Right forelimb (tissue), 1 donor: ENCODE data around the gene C2orf81.
"Not testable (repeated sequence)": the region's sequence is repeated elsewhere in the genome, so short reads cannot be mapped to it uniquely, and the experiment has no call there.

Experiments
- DNase-seq: peaks from one replicate; pipeline ENCODE4 v3.0.0-alpha.2; 2018

C2orf81 gene

DNA sequence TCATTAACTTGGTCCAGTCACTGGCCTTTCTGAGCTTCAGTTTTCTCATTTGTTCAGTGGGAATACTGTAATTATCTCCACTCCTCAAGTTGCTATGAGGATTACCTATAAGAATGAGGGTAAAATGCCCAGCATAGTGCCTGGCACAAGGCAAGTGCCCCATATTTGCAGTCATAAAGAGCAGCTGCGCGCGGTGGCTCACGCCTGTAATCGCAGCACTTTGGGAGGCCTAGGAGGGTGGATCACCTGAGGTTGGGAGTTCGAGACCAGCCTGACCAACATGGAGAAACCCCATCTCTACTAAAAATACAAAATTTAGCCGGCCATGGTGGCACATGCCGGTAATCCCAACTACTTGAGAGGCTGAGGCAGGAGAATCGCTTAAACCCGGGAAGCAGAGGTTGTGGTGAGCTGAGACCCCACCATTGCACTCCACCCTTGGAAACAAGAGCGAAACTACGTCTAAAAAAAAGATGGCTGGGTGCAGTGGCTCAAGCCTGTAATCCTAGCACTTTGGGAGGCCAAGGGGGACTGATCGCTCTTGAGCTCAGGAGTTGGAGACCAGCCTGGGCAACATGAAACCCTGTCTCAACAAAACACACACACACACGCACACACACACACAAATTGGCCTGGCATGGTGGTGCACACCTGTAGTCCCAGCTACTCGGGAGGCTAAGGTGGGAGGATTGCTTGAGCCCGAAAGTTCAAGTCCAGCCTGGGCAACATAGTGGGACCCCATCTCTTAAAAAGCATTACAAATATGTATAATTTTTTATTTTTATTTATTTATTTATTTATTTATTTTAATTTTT lies 21.3 kb upstream of the C2orf81 start:
- not testable (repeated sequence) for DNase-seq

DNA sequence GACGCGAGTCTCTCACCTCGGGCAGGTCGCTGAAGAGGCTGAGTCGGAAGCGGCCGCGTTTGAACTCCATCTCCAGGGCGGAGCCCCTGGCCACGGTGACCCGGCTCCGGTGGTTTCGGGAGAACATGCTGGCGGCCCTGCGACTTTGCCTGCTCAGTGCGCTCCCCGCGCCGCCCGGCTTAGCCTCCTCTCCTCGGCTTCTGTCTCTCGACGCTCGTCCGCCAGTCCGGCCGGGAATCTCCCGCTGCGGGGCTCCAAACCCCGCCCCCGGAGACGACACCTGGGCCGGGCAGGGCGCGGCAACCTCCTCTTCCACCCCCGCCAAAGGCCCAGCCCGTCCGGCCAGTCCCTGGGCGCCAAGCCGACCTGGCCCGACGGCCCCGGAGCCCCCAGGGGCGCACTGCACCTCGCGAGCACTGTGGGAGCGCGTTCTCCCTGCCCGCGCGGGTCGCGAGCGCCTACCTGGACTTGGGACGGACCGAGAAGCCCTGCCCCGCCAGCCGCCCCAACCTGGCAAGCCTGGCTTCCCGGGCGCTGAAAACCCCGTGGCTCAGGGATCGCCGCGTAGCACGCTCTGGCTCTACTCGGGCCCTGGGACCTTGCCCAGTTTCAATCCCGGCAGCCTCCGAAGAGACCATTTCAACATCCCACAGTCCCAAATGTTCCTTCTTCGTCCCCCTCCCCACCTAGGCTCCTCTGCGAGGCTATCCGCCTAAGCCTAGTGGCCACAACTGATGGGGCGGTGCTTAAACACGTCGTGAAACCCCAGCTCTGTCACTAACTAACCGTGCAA lies 20.5 kb upstream of the C2orf81 start, which contains the start of gene RTKN:
Gene RTKN (minus strand): TSS at position 248 of the 793 bp plus-strand sequence. CDS start 121 bp downstream, at position 127.
- DNase-seq: no peak

DNA sequence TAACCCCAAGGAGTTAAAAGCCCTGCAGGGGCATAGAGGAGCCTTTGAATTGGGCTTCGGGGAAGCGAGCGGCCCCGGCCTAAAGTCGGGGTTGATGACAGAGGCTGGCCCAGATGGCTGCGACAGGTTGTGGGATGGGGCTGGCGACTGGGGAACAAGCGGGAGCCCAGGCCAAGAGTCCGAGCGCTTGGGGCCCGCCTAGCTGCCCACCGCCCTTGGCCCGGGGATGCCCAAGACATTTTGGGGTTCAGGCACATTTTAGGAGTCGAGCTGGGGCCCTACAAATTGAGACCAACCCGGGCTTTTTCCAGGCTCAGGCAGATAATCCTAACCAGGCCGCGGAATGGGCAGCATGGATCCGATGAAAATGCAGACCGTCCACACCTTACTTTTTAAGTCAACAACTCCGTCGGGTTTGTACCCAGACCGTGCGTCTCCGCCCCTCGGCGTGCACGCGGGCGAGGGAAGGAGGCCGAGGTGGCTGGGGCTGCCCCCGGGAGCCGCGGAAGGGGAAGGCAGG lies 19.8 kb upstream of the C2orf81 start:
- DNase-seq: no peak

DNA sequence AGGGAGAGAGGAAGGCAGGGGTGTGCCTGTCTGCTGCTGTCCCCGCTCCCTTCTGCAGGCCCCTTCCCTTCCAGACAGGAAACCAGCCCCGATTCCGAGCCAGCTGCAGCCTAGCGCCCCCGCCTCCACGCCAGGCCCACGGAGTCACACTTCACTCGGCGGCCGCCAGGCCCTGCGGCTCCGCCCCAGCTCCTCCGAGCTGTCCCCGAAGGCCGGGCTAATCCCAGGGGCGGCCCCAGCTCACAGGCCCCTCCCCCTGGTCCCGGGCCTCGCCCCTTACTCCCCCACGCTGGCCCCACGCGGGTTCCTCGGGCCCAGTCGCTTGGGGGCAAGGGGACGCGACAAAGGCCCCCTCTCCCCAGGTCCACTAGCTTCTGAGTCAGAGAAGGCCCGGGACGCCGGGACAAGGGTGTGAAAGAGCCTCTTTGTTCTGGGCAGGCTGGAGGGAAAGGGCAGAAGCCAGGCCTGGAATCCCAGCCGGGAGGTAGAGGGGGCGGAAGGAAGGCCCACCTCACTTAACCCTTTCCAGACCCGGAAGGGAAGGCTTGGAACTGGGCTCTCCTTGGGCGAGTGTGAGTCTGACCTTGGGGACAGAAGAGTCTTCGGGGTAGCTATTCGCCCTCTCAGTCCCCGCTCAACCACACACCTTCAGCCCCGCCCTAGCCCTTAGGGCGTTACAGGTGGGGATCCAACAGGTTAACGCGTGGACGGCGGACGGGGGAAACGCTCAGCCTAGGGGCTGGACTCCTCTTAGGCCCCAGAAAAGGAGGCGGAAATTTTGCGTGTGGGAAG lies 19.2 kb upstream of the C2orf81 start:
- DNase-seq: peak; percentile 96

DNA sequence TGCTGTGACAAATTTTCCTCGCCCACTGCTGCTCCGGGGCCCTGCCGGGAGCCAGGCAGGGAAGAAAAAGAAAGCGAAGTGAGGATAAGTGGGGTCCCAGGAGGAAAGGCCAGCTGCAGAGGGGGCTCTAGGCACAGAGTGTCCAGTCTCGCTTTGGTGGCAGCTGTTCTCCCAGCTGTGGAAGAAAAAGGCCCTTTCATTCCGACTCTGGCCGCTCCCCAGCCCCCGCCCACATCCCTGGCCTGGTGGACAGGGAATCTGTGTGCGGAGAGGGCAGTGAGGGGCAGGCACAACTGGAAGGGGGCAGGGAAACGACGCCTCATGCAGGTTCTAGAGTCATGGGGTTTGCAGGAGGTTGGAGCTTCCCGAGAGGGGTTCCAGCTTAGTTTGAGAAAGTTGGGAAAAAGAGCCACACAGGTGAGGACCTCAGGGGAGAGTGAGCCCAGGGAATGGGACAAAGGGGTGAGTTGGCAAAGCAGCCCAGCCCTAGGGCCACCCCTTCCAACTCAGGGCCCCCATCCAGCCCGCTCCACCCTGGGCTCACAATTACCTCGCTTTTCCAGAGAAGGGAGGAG lies 18.5 kb upstream of the C2orf81 start:
- peak; percentile 91 for DNase-seq

DNA sequence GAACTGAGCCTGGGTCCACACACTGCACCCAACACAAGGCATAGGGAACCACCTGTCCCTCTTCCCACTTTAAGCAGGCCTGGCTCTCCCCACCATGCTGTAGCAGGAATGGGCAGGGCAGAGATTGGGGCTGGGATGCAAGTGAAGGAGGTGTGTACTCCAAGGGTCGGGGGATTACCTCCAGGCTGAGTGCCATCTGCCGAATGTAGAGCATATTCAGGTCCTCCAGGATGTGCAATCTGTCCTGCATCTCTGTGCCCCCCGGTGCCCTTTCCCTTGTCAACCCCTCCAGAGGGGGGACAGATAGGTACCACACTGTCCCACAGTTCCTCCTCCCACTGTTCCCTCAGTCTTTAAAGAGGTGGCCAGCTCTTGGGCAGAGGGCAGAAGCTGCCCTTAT lies 18.0 kb upstream of the C2orf81 start:
- no peak for DNase-seq

DNA sequence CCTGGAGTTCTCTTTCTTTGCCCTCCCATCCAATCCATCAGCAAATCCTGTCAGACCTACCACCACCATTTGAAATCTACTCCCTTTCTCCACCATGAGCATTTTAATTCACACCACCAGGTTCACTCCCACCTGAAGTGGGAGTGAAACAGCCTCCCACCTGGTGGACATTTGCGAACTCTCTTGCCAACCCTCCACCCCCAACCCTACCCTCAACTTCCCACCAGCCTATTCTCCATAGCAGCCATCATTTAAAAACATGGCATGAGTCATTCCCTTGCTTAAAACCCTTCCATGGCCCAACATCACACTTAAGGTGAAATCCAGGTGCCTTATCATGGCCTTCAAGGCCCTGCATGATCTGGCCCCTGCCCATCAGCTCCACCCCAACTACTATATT lies 16.8 kb upstream of the C2orf81 start:
- DNase-seq: no peak

DNA sequence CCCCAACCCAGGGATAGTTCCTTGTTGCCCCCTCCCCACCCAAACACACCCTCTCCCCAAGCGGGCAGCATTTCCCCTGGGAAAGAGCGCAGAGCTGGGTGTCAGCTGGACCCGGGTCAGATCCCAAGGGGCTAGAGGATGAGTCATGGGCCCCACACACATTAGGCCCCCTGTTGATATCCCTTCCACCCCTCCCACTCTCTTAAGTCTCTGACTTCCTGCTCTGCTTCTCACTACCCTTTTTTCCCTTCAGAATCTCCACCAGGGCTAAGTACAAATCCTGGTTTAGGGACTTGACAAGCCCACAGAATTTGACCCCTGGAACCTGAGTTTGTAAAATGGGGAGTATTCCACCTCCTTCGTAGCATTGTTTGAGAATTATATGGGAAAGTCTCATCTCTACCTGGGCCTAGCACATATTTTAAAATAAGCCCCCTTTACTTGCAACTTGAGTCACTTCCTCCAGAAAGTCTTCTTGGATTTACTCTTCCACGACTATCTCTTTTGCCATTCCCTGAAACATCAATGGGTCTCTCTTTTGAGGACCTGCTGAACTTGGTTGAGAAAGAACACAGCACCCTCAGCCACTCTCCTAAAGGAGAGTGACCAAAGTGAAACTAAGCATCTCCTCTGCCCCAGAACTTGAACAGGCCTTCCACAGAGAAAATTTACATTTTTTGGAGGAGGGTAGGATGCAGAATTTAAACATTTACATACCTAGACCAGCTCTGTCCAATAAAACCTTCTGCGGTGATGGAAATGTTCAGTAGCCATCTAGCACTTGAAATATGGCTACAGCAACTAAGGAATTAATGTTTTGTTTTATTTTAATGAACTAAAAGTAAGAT lies 15.7 kb upstream of the C2orf81 start:
- DNase-seq: no peak

DNA sequence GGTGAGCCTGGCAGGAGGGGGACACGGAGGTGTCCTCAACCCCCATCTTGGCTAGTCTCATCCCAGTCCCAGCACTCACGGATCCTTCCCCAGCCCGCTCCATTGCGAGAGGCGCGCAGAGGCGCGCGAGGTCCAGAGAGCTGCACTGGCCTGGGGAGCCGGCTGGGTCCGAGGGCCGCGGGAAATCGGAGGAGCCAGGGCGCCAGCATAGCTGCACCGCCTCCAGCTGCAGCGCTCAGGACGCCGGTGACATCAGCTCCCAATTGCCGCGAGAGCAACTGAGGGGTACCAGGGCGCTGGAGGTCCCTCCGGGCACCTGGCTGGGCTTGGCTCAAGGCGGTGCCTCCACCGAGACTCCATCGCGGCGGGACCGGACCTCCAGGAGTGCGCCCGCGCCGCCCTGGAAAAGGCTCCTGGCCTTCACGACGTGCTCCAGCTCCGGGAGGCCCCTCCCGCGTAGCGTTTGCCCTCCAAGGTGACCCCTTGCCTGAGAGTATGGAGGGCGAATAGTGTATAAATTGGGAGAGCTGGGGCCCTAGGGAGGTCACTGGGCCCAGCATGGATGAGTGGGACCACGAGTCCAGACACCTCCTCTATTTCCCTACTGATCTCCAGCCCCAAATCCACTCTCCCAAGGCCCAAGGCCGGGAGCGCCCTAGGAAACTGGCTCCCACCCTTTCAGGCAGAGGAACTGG lies 14.8 kb upstream of the C2orf81 start:
- DNase-seq: no peak

DNA sequence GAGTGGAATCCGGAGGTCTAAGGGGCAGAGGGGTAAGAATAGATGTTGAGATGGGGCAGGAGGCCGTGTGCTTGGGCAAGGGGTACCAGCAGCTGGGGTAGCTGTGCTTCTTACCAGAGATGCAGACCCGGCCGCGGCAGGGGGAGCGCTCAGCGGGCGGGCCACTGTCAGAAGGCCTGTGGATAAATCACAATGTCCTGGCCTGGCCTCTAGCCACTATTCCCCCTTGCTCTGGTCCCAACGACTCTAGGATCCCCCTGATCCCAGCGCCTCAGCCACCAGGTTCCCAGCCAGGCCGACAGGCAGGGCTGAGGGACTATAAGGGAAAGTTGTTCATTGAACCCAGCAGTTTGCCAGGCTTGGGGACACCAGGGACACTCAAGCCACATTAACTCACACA lies 9.1 kb upstream of the C2orf81 start:
- no peak for DNase-seq

DNA sequence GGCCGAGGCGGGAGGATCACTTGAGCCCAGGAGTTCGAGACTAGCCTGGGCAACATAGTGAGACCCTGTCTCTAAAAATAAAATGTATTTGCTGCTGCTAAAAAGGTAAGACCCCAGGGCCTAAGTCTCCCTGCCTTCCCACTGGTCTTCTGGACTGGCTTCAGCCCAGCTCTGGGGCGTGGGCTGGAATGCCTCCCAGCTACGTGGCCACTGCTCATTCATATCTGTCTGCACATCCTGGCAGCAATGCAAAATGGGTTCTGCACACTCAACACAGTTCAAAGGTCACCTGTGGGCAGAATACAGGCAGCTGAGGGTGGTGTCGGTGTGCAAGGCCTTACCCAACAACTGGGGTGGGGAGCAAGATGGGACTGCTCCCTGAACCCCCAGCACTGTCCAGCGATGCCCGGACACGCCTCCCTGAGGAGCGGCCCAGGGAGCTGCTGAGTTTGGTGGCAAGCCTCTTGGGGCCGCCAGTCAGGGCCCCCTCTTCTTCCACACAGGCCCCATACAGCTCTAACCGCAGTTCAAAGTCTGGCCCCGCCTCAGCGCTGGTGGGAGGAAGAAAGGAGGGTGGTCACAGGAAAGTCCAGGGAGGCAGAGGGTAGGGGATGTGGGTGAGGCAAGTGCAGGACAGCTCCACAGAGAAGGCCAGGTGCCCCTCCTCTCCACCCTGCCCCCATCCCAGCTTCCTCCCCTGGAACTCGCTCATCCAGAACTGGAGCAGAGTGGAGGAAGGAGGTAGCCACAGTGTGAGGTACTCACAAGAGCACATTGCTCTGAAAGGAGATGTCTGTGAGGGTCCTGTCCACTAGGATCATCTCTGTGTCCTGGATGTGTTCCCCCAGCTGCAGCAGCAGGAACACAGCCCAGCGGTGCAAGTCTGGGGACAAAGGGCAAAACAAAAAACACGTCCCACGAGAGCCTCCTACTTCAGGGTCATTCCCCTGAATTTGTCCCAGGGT lies 8.3 kb upstream of the C2orf81 start:
- DNase-seq: no peak

DNA sequence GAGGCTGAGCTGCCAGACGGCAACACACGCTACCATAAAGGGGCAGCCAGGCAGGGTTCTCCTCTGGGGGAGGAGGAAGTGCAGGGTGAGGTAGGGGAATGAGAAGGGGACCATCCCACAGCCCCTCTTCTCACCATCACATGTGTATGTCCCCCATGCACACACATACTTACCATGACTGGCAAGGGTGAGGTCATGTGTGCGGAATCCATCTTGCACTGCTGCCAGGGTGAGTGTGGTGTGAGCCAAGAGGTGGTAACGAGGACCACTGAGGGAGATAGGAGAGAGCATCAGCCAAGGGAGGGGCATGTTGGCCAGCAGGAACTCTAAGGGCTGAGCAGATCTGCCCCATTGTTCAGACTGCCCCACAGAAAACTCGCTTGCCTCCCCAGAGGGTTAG lies 7.3 kb upstream of the C2orf81 start:
- DNase-seq: no peak

DNA sequence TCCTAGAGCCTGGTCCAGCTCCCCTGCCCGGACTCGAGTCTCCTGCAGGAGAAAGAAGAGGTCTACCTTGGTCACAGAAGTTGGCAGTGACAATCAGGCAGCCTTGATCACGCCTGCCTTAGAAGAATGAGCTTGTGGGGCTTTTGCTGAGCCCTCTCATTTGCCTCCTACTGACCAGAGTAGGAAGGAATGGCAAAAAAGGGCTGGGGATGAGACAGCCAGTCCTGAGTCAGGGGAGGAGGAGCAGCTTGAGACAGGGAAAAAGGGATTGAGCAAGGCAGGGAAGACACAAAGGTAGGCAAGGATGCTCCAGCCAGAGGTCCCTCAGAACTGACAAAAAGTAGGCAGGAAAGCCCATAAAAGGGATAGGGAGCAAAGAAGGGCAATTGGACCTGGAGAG lies 6.1 kb upstream of the C2orf81 start:
- DNase-seq: no peak

DNA sequence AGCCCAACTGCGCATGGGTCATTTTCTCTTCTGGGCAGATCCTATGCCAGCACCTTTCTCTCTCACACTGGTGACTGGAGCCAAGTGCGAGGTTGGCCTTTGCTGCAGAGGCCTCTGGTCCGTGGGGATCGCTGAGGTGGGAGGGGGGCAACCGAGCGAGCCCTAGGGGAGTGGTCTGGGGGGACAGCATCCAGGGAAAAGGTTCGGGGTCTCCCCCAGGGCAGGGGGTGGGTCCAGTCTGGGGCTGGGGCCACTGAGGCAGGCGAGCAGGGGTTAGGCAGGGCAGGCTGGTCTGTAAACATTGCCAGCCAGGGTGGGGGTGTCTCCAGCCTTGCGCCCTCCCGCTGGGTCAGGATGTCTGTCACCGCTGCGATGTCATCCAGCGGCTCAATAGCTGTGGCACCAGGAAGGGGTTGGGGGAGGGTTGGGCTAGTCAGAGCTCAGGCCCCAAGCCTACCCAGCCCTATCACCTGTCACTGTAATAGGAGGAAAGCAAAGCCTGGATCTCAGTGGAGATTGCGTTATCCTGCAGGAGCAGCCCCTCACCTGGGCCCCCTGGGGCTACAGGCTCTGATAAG lies 4.9 kb upstream of the C2orf81 start:
- no peak for DNase-seq

DNA sequence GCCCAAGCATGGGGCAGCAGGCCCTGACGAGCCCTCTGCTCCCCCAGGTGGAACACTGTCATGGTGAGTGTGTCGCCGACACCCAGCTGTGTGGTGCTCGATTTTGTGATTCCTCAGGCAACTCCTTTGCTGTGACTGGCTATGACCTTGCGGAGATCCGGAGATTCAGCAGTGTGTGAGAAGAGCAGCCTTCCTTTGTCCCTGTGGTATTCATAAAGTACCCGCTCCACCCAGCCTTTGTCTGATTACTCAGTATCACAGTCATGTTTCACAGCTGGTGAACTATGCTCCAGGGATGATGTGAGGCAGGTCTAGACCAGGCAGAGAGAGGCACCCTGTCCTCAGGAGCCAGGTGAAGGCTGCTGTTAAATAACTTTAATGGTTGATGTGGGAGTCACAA lies 4.1 kb upstream of the C2orf81 start:
- DNase-seq: no peak

DNA sequence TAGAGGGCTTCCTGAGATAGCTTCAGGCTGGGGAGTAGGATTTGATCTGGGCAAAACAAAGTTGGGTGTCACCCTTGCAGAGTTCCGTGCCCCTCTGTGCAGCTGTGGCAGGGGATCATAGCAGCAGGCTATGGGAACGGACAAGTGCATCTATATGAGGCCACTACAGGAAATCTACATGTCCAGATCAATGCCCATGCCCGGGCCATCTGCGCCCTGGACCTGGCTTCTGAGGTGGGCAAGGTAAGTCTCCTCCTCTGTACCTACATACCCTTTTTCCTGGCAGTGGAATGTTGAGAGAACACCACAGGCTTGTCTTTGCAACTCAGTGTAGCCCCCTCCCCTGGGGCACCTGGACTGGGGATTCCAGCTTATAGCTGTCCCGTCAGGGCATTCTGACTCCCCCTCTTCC lies 3.6 kb upstream of the C2orf81 start:
- DNase-seq: no peak

DNA sequence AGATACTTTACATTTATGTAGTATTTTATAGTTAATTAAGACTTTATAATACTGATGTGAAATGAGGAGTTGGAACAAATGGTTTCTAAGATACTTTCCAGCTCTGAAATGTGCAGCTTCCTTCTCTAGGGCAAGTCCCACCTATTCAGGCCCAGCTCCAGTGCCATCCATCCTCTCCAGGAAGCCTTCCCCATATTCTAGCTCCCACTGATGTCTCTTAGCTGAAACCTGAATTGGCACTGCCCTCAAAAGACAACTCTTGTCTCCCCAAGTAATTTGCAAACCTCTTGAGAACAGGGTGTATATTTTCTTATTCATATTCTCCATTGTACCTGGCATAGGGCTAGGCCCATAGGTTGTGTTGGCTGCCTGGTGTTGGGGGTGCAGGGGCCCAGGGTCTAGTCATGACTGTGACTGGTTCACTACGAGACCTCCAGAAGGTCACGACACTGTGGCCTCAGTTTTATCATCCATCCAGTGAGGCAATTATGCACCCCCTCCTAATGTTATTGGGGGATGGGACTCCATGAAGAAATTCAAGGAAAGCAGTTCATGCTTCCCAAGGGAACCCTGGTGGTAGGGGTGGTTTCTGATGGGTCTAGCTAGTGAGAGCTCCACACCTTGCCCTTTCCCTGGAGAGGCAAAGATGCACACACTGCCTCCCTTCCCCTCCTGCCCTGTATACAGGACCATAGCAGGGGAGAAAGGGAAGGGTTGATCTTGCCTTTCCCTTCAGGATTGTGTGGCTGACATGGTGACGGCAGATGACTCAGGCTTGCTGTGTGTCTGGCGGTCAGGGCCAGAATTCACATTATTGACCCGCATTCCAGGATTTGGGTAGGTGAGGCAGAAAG lies 2.9 kb upstream of the C2orf81 start:
- no peak for DNase-seq
